Hematopoietic multipotent progenitor cell (in vitro differentiated cells): Measurements from ENCODE around the gene AQP1. TPM values are rescaled to one million over a fixed set of nuclear protein-coding genes. Genes with fewer than 3 reads are reported as not detected.

Experiments
- DNase-seq, 3 donors: peaks; one replicate each; pipeline ENCODE4 v3.0.0-alpha.2; 2011 to 2015; ENCODE audit warnings: low read depth in 2 of 3, low spot score in 2 of 3
- total RNA-seq: library from RNA; depleted of rRNA; stranded (reverse); fragments of >200 nt; gene quantifications from one replicate; pipeline ENCODE4 v1.2.3, GENCODE V29; 2012

AQP1 gene
- total RNA-seq, 1 donor, result 0.81 TPM

DNA sequence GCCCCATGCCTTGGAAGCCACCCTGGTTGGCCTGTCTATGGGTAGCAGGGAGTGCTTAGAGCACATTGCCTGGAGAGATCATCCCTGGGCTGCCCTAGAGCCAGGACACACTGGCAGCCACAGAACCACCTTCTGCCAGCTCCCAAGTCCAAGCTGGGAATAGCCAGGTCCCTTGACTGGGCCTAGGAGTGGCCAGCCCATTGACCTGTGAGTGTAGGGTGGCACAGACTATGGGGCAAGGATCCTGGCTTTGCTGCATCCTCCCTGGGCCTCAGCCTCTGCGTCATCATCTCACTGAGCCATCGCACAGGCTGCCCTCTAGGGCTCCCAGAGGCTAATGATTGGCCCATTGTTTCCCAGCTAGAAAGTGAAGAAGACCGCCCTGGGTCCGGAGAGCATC lies 7.0 kb downstream of the AQP1 start:
- DNase-seq, result no peak

DNA sequence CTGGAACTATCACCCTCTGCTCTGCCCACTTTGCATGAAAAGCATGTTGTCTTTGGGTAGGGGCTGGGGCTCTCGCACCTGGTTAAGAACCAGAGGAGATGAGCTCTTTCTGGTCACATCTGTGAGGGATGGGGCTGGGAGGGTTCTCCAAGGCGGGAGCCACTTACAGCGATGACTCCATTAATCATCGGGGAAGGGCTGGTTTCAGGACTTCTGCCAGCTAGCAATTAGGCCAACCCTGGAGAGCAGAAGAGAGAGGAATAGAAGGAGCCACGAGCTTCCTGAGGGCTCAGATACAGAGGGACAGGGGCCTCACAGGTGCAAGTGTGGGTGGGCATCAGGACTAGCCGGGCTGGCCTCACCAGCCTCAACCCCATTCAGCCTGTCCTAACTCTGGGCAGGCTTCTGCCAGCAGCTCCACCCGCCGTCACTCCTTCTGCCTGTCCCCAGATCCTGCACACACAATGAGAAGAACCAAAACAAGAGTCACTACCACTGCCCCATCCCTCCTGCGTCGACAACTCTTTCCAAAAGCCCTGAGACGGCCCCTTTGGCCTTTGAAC lies 8.4 kb downstream of the AQP1 start:
- no peak for DNase-seq

DNA sequence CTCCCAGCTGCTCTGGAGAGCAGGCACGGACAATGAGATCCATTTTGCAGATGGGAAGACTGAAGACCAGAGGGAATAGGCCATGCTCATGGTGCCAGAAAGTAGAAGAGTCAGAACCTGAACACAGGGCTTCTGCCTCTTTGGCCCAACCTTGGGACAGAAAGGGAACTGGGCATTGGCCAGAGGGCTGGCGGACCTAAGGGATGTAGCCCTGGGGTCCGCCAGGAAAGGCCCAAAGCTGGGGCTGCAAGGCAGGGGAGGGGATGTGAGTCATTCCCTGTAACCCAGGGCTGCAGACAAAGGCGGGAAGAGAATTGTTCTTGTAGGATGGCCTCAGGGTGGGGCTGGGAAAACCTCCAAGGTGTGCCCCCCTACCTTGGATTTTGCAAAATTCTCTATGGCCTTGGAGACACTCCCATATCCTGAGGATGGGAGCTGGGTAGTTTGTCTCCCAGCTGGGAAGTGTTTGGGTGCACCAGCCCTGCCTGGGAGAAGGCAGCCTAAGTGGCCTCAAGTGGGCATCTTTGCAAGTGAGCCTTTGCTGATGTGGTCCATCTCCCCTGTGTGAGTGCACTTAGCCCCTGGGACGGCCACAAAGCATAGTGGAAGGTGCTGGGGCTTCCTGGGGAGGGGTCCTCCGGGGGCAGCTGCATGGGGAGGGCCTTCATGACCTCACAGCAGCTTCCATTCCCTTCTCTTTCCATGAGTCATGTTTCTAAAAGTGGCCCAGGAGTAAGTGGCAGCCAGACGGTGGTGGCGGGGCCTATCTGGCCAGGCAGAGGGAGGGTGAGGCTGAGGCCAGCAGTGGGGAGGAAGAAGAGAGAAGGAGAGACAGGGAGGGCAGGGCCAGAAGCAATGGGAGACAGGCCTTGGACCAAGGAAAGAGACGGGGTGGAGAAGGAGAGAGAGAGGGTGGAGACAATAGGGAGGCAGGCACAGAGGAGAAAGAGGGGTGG lies 9.2 kb downstream of the AQP1 start:
- no peak for DNase-seq

DNA sequence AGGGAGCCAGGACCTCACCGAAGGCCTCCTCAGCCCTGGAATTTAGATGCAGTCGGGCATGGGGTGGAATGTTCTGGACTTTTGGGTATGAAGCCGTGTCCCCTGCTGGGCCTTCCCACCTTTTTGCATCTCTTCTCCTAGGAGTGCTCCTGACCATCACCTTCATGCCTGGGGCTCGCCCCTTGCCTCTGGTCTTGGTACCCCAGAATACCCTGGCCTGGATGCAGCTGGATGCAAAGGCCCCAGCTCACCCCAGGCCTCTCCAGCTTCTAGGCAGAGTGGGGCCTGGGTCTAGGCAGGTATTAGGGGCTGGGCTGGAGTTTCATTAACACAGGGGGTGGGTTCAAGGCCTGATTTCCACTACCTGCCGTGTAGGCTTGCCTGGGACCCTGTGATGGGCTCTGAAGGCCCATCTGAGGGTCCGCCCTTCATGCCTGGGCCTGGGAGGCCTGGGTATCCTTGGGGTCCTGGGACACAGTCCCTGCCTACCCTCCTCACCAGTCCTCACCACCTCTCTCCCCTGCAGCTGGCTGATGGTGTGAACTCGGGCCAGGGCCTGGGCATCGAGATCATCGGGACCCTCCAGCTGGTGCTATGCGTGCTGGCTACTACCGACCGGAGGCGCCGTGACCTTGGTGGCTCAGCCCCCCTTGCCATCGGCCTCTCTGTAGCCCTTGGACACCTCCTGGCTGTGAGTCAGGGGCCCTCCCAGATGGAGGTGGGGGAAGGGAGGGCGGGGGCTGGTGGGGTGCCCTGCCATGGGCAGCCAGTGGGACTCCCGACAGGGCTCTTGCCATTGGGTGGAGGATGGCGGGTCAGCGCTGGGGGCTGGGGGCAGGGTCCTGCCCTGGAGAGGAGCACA lies 10.1 kb downstream of the AQP1 start:
- DNase-seq, result no peak

DNA sequence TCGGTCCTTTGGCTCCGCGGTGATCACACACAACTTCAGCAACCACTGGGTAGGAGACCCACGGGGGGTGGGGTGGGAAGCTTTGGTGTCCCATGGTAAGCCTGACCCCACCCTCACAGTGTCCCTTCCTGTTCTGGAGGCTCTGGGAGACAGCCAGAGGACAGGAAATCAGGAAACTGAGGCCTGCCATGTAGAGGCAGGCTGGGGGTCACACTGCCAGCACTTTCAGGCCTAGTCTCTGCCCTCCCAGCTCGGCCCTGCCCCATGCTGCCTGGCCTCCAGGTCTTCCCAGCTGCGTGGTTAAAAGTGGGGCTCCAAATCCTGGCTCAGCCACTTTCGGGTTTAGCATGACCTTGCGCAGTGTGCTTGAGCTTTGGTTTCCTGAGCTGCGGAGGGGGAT lies 10.9 kb downstream of the AQP1 start:
- DNase-seq, result no peak

DNA sequence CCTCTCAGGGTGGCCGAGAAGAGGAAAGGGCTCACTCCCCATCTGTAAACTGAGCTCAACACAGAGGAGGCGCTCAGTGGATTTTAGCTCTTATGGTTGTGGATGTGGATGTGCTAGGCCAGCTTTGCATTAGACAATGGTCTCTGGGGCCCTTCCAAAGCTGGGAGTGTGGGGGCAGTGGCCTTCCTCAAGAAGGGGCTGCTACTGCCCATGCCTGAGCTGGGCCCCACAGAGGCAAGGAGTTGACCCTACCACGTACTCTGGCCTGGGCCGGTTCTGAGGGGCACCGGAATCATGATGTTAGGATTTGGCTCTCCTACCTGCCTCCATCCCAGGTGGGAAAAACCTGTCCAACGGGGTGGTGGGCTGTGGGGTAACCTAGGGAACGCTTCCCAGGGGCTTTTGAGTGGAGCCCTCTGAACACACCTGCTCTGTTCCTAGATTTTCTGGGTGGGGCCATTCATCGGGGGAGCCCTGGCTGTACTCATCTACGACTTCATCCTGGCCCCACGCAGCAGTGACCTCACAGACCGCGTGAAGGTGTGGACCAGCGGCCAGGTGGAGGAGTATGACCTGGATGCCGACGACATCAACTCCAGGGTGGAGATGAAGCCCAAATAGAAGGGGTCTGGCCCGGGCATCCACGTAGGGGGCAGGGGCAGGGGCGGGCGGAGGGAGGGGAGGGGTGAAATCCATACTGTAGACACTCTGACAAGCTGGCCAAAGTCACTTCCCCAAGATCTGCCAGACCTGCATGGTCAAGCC lies 11.5 kb downstream of the AQP1 start:
- DNase-seq, result no peak

DNA sequence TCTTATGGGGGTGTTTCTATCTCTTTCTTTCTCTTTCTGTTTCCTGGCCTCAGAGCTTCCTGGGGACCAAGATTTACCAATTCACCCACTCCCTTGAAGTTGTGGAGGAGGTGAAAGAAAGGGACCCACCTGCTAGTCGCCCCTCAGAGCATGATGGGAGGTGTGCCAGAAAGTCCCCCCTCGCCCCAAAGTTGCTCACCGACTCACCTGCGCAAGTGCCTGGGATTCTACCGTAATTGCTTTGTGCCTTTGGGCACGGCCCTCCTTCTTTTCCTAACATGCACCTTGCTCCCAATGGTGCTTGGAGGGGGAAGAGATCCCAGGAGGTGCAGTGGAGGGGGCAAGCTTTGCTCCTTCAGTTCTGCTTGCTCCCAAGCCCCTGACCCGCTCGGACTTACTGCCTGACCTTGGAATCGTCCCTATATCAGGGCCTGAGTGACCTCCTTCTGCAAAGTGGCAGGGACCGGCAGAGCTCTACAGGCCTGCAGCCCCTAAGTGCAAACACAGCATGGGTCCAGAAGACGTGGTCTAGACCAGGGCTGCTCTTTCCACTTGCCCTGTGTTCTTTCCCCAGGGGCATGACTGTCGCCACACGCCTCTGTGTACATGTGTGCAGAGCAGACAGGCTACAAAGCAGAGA lies 12.2 kb downstream of the AQP1 start:
- DNase-seq, result no peak

DNA sequence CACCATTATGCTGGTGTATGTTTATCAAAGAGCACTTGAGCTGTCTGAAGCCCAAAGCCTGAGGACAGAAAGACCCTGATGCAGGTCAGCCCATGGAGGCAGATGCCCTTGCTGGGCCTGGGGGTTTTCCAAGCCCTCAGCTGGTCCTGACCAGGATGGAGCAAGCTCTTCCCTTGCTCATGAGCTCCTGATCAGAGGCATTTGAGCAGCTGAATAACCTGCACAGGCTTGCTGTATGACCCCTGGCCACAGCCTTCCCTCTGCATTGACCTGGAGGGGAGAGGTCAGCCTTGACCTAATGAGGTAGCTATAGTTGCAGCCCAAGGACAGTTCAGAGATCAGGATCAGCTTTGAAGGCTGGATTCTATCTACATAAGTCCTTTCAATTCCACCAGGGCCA lies 13.0 kb downstream of the AQP1 start:
- DNase-seq, result no peak

DNA sequence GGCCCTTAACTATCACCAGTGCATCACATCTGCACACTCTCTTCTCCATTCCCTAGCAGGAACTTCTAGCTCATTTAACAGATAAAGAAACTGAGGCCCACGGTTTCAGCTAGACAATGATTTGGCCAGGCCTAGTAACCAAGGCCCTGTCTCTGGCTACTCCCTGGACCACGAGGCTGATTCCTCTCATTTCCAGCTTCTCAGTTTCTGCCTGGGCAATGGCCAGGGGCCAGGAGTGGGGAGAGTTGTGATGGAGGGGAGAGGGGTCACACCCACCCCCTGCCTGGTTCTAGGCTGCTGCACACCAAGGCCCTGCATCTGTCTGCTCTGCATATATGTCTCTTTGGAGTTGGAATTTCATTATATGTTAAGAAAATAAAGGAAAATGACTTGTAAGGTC lies 13.5 kb downstream of the AQP1 start:
- no peak for DNase-seq

DNA sequence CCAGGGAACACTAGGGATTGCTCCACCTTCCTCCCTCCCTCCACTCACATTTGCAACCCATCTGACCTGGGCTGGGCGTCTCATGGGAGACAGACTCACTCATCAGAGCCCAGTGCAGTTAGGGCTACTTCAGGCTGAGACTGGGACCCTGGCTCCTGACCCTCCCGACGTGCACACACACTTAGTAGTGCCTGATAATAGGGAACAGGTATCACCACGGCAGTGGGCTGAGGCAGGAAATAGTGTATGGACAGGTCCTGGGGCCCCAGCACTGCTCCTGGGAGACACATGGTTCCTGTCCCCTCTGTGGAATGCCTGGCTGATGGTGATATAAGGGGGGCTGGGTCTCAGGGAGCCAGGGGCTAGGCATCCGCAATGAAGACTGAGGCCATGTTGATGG lies 14.3 kb downstream of the AQP1 start:
- DNase-seq, result no peak

DNA sequence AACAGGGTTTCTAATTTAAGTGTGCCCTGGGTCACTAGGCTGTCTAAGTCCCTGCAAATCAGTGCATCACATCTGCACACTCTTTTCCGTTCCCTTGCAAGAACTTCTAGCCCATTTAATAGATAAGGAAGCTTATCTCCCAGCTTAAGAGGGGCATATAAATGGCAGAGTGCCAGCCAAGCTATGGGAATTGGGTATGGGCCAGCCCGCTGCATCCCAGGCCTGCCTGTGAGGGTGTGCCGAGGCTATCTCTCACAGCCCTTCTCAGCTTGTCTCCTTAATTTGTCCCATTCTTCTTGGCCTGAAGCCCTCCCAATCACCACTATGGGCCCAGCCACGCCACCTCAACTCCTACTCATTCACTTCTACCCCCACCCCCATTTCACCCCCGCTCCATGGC lies 14.7 kb downstream of the AQP1 start:
- peak in 2 of 3 donors; percentile 49 to 50 for DNase-seq

DNA sequence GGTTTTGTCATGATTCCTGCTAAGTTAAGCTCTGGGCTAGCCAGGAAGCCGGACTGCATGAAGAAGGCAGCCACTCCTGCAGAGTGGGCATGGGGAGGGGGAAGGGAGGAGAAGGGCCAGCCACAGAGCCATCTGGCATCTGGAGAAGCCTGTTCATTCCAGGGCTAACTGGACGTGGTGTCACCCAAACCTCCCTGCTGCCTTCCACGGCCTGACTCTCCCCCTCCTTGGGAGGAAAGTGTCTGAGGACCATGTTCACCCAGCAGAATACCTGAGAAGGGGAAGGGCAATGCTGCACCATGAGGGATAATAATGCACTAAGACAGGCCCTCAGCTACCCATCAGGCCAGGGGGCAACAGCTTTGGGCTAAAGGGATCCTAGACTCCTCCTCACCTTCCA lies 15.4 kb downstream of the AQP1 start:
- no peak for DNase-seq

DNA sequence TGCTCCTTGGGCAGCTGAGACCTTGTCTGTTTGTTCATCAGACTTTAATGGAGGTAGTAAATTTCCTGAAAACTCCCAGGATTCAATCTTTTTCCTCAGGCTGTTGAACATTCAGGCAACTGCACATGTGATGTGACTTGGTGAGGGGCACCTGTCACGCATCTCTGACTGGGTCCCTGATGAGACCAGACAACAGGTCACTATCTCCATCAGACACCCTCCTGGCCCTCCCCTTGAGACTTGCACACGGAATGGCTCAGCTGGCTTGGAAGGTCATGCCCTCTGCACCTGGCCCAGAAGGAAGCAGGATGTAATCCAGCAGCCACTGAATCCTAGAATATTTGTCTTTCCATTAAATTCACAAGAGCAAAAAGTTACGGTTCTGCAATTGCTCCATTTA lies 15.9 kb downstream of the AQP1 start:
- no peak for DNase-seq

DNA sequence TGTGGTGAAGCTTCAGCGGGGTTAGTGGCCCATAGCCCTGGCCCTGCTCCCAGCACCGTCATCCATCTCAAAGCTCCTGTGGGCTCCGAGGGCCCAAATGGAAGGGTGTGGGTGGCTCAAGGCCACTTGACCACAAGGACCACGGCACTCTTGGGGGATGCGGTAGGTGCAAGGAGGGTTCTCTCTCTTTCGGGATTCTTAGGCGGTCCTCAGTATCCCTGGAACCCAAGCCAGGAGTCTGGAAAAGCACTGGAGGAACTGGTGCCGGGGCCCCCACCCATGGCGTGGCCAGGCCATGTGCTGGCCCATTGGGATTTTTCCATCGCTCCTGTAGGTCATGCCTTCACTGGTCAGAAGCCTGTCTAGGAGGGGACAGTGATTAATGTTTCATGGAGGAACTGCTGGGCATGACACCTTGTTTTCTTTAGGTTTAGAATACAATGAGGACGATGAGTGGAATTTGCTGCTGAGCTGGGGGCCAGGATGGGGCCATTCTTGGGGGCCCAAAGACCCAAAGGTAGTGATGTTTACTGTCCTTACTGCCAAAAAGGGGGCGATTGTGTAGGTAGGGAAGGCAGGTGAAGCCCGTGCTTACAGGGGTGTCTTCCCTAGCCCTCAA lies 16.7 kb downstream of the AQP1 start:
- DNase-seq, result no peak

DNA sequence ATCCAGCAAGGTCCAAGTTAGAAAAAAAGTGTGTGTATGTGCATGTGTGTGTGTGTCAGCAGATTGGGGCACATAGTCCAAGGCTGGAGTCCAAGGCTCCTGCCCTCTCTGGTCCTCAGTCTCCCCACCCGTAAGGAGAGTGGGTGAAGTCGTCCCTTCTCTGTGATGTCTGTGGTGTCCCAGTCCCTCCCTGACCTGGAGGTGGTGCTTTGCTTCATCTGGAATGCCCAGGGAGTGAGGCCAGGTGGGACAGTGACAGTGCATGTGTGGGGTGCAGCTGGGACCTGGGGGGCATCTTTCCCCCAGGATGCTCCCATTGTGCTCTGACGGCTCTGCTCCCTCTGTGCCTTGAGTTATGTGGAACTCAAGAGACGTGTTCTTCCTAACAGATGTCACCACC lies 18.0 kb downstream of the AQP1 start:
- no peak for DNase-seq

DNA sequence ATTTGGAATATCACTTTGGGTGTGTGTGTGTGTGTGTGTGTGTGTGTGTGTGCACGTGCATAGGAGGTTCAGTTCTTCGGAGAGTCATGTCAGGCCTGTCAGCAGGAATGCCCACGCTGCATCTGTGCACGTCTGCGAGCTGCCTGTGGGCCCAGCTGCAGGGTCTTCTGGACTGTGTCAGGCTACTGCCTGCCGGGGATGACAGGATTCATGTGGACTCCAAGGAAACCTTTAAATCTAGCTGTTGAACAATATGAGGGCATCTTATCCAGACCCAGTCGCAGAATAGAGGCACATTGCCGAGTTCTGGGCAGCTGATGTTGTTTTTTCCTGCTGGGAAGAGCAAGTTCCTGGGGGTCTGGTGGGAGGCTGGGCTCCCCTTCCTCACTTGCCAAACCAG lies 19.0 kb downstream of the AQP1 start:
- DNase-seq, result no peak

DNA sequence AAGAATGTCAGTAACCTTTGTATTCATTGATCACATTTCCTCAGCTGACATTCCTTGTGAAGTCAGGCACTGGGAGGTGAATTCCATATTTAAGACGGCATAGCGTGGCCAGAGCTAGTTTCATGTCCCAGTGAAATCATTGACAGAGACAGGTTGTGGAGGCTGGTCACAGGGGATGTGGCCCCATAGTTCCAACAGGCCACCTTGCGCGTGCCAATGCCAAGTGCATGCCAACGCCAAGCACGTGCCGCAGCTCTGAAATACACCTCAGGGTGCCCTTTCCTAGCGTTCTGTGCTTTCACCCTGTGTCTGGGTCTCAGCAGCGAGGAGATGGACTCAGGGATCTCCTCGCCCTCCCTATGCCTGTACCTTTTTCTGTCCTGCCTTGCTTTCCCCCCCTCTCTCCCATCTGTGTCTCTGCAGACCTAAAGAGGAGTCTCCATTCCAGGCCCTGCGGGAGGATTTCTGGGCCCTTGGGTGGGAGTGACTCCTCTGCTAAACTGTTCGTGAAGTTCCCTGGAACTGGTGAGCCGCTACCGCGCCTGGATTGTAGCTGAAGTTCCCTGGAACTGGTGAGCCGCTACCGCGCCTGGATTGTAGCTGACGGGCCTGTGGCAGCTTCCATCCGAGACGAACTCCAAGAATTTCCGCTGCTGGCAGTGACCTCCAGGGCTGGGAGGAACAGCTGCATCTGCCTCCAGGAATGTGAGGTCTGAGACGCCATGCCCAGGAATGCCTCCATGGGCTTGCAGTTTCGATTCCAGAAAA lies 19.7 kb downstream of the AQP1 start:
- DNase-seq, result no peak

DNA sequence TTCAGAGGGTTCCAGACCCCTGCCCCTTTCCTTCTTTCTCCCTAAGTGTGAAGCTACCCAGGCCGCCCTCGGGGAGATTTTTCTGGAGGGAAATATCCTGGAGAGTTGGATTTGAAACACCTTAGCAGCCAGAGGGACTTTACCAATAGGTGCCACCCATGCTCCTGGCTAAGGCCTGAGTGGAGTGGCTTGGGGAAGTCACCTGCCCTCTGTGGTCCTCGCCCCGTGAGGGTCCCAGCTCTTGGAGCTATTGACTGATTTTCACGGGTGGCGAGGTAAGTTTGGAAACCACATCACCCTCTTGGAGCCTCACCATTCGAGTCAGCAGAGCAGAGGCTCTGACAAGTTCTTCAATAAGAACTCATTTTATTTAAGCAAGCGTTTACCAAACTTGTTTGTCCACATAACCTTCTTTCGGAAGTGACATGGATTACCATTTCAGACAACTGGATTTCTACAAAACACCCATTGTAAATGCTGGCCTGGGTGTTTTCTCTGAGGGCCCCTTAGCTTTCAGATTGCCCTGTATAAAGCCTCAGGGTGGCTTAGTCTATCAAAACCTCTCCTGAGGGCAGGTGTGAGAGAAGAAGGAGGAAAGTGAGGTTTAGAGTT lies 20.4 kb downstream of the AQP1 start:
- no peak for DNase-seq

DNA sequence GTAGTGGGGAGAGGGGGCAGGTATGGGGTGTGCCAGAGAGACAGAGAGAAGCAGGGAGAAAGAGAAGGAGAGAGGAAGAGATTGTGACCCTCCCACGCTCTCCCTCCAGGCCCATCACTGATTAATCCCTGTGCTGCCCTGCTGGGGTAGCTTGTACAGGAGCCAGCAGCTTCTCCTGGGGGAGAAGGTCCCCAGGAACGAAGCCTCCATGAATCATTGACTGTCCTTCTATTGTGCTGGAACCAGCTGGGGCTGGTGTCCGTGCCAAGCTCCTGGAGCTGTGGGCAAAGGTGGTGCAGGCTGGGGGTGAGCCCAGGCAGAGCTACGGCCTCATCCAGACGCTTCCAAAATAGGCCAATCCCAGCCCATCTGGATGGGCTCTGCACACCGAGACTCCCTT lies 20.9 kb downstream of the AQP1 start:
- no peak for DNase-seq
